ENCODE measurements around the gene SLC25A41. TPM values are rescaled to one million over a fixed set of nuclear protein-coding genes. Genes with fewer than 3 reads are reported as not detected.

The SLC25A41 gene
- total and polyA plus RNA-seq, 2 of the 8 experiments (the other 6 are each of a cell fraction or from before 2014, with no cell fraction given): 0.50 TPM; not detected in 1

DNA sequence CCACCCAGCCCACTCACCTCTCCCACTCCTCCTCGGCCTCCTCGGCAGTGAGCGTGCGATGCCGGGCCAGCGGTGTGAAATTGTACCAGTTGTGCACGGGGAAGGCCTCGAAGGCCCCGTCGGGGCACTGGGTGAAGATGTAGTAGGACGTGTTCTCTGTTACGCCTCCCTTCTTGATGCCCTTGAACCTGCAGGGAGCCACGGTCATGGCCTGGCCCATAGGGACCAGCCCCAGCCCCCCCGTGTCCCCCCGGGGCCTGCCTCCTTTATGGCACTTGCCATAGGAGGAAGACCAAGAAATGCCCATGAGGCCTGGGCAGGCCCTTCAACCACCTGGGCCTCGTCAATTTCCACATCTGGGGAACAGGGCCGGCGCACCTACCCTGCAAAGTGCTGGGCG is 46.2 kb downstream of the SLC25A41 start:
- H3K4me3 ChIP-seq (ENCODE audit: extremely low read depth in 1 of 4, insufficient read depth in 2 of 4, low read depth in 3 of 4, low read length in 4 of 4): no peak overlapping the region
- peaks cover 3 to 15% of the 10 kb centered on the region in 2 experiments; a peak in 3 of 4 replicates for H3K79me2 ChIP-seq (ENCODE audit: control insufficient read depth in 1 of 2, insufficient read depth in 2 of 2, low read length in 2 of 2)
- H2BK20ac ChIP-seq (ENCODE audit: low read length): no peak overlapping the region
- H3K23me2 ChIP-seq (ENCODE audit: low read depth, low read length): peaks cover 3% of the 10 kb centered on the region
- no peak overlapping the region for H3K56ac ChIP-seq (replicated peaks; ENCODE audit: insufficient read length, low read depth, low read length)
- no peak overlapping the region for H3K18ac ChIP-seq (ENCODE audit: extremely low read depth, low read length)
- peaks cover 2 to 11% of the 10 kb centered on the region in 2 experiments for H4K20me1 ChIP-seq (replicated peaks in 1 of 2; ENCODE audit: control insufficient read depth in 1 of 2, insufficient read depth in 2 of 2, low read length in 2 of 2)
- H4K5ac ChIP-seq (ENCODE audit: insufficient read length, low read depth, low read length): no peak overlapping the region
- no peak overlapping the region for H2BK15ac ChIP-seq (ENCODE audit: low read length)
- no peak for DNase-seq (ENCODE audit: low read depth in 1 of 2, low spot score in 2 of 2)
- H3K9me3 ChIP-seq (ENCODE audit: insufficient read depth in 2 of 2, low read depth in 1 of 2, low read length in 1 of 2): no peaks in the 10 kb centered on the region
- no peak for FAIRE-seq
- H2BK5ac ChIP-seq (ENCODE audit: low read depth, low read length): no peak overlapping the region
- H3K79me1 ChIP-seq (ENCODE audit: low read depth, low read length): peaks cover 3% of the 10 kb centered on the region
- H3K4ac ChIP-seq (replicated peaks; ENCODE audit: insufficient read length, low read depth, low read length): no peak overlapping the region
- H3K14ac ChIP-seq (ENCODE audit: insufficient read length): no peak overlapping the region
- H3K9ac ChIP-seq (replicated peaks in 1 of 4; ENCODE audit: extremely low read depth in 1 of 4, low read depth in 3 of 4, low read length in 3 of 4): no peak overlapping the region
- no peak overlapping the region for H2AK5ac ChIP-seq (ENCODE audit: low read depth, low read length)
- no peaks in the 10 kb centered on the region for H3K27me3 ChIP-seq (replicated peaks in 1 of 4; ENCODE audit: control insufficient read depth in 3 of 4, extremely low read depth in 1 of 4, insufficient read depth in 3 of 4, low read length in 3 of 4)
- no peak overlapping the region for H3K4me2 ChIP-seq (ENCODE audit: insufficient read depth in 1 of 2, low read depth in 2 of 2, low read length in 2 of 2)
- POLR2A ChIA-PET (ENCODE audit: partially characterized antibody): interaction anchor here (9.9 kb wide), 1 partner anchor 12 kb away, joined by 81 read pairs; the partner anchor contains the start of genes ALKBH7 and PSPN
- no peak for TF ChIP-seq YY1 (IDR thresholded peaks at IDR 0.05; ENCODE audit: low read depth, low read length)
- no peak for TF ChIP-seq RFX5 (IDR thresholded peaks at IDR 0.05; ENCODE audit: borderline replicate concordance, low read depth, low read length)
- no peak for TF ChIP-seq BRCA1 (IDR thresholded peaks at IDR 0.05; ENCODE audit: low read depth, low read length)
- no peak for TF ChIP-seq TBP (IDR thresholded peaks at IDR 0.05; ENCODE audit: low read depth, low read length)
- TF ChIP-seq PHF8 (conservative IDR thresholded peaks at IDR 0.05; ENCODE audit: low read depth, low read length): no peak
- TF ChIP-seq SIRT6 (IDR thresholded peaks at IDR 0.05; ENCODE audit: low read length): no peak
- no peak for TF ChIP-seq RXRA (IDR thresholded peaks at IDR 0.05; ENCODE audit: insufficient read depth, low read depth, low read length)
- TF ChIP-seq TAF7 (optimal IDR thresholded peaks at IDR 0.05; ENCODE audit: borderline replicate concordance, low read depth, low read length): no peak
- 97% methylated on average over 18 of the region's 19 CpGs; no CpG with 5 or more reads in 1 of the 2 experiments for WGBS, 2 experiments (ENCODE audit: extremely low coverage in 1 of 2, insufficient coverage in 1 of 2, insufficient read length in 1 of 2, insufficient replicate concordance in 2 of 2, low coverage in 1 of 2, low lambda C conversion rate in 2 of 2, missing lambda C conversion rate in 1 of 2)
- no peak overlapping the region for H2BK12ac ChIP-seq (ENCODE audit: low read depth, low read length)
- no peak overlapping the region for H2BK120ac ChIP-seq (replicated peaks; ENCODE audit: low read depth, low read length)
- CTCF ChIA-PET (ENCODE audit: partially characterized antibody): interaction anchor here (2.1 kb wide), 1 partner anchor 9 kb away, joined by 6 read pairs; no protein-coding TSS in a partner anchor
- H3K27ac ChIP-seq (ENCODE audit: low read depth, low read length): no peak overlapping the region
- peaks cover 0 to 3% (median 1%) of the 10 kb centered on the region in 4 experiments; a peak in 2 of 7 replicates for H3K4me1 ChIP-seq (replicated peaks in 1 of 4; ENCODE audit: control insufficient read depth in 3 of 4, insufficient read depth in 4 of 4, low read length in 3 of 4)
- H2AFZ ChIP-seq (ENCODE audit: low read length): no peak overlapping the region
- H3K23ac ChIP-seq (ENCODE audit: insufficient read length): no peak overlapping the region
- H3K36me3 ChIP-seq (ENCODE audit: control insufficient read depth in 2 of 4, insufficient read depth in 4 of 4, low read length in 3 of 4): peaks cover 21 to 57% (median 43%) of the 10 kb centered on the region in 4 experiments
- H4K91ac ChIP-seq (replicated peaks; ENCODE audit: insufficient read length, low read length): no peak overlapping the region
- no peak overlapping the region for H4K8ac ChIP-seq (ENCODE audit: extremely low read depth, insufficient read depth, low read length)

Data from H1 (cell line).